HCT116 (cell line): ENCODE results near the gene HOXD11. TPM values are rescaled to one million over a fixed set of nuclear protein-coding genes. Genes with fewer than 3 reads are reported as not detected.

Experiments
- ATAC-seq: fragments of 200-7000 bp; cut with Tn5 transposase; 2 replicates; pipeline ENCODE4 v1.9.1; 2020; ENCODE audit warnings: mild to moderate bottlenecking, moderate library complexity
- BruUV-seq: library from RNA; stranded (reverse); fragments of 400-500 nt; replicated peaks from 2 replicates; lab custom pipeline; 2021; lab: Mats Ljungman, UMichigan
- CTCF ChIA-PET: fragments of 300-600 bp; sonication (Branson Sonifier 250); formaldehyde crosslinking; loops from one replicate; lab custom pipeline; 2021; ENCODE audit warnings: antibody characterized with exemption; lab: Charles Lee
- POLR2A ChIA-PET: fragments of 300-600, 350-600 bp; sonication (Branson Sonifier 250); formaldehyde crosslinking; loops from one replicate; lab custom pipeline; 2021; ENCODE audit warnings: antibody characterized with exemption; lab: Charles Lee
- RAD21 ChIA-PET, 2 experiments: fragments of 300-600 bp; sonication (Branson Sonifier 250); formaldehyde crosslinking; loops; one replicate each; lab custom pipeline; 2023; ENCODE audit warnings: low total read pairs in 2 of 2; ENCODE audit not compliant: uncharacterized antibody in 2 of 2, unreplicated experiment in 2 of 2, low non-redundant PET in 1 of 2; lab: Charles Lee
- DNase-seq: peaks from one replicate; pipeline ENCODE4 v3.0.0-alpha.2; 2010; ENCODE audit warnings: low read depth, low spot score
- H2AFZ ChIP-seq: fragments of 200-600 bp; shearing (Covaris generic), sonication (generic); 2 replicates; pipeline ENCODE4 v1.6.1; 2017; ENCODE audit warnings: low read depth, mixed run types, mixed read lengths, antibody characterized with exemption, low read length; ENCODE audit not compliant: poor library complexity, severe bottlenecking
- H3K27ac ChIP-seq: 2 replicates; pipeline ENCODE4 v1.5.1; 2012; ENCODE audit warnings: low read depth, low read length
- H3K27me3 ChIP-seq: fragments of 200-600 bp; sonication (generic); 2 replicates; pipeline ENCODE4 v1.6.1; 2016; ENCODE audit warnings: mixed run types, low read length, mixed read lengths; ENCODE audit not compliant: insufficient read depth
- H3K36me3 ChIP-seq, 2 experiments: fragments of 200-500 bp in 1 of 2; fragments of 200-600 bp in 1 of 2; sonication (Bioruptor generic) in 1 of 2; sonication (generic) in 1 of 2; 2 replicates each; pipeline versions ENCODE4 v1.5.1 to v1.6.1; 2014 to 2016; ENCODE audit warnings: low read length in 2 of 2, inconsistent platforms in 1 of 2, mixed read lengths in 1 of 2, mixed run types in 1 of 2; ENCODE audit not compliant: insufficient read depth in 2 of 2, control insufficient read depth in 1 of 2
- H3K4me1 ChIP-seq, 2 experiments: fragments of 200-600 bp in 1 of 2; sonication (generic) in 1 of 2; 2 replicates each; pipeline versions ENCODE4 v1.5.1 to v1.6.1; 2012 to 2017; ENCODE audit warnings: low read length in 2 of 2, inconsistent platforms in 1 of 2, mild to moderate bottlenecking in 1 of 2, mixed read lengths in 1 of 2, mixed run types in 1 of 2, moderate library complexity in 1 of 2; ENCODE audit not compliant: insufficient read depth in 2 of 2, control insufficient read depth in 1 of 2
- H3K4me2 ChIP-seq: fragments of 200-600 bp; sonication (generic); 2 replicates; pipeline ENCODE4 v1.6.1; 2017; ENCODE audit warnings: mixed run types, low read length, mixed read lengths
- H3K4me3 ChIP-seq, 2 experiments: fragments of 200-600 bp in 1 of 2; sonication (generic) in 1 of 2; replicated peaks in 1 of 2; 2 replicates each; pipeline ENCODE4 v1.5.1; 2011 to 2016; ENCODE audit warnings: low read length in 2 of 2, control low read depth in 1 of 2, low read depth in 1 of 2, mild to moderate bottlenecking in 1 of 2, mixed read lengths in 1 of 2, mixed run types in 1 of 2
- H3K79me2 ChIP-seq: fragments of 200-600 bp; sonication (generic); 2 replicates; pipeline ENCODE4 v1.6.1; 2017; ENCODE audit warnings: mild to moderate bottlenecking, mixed run types, low read length, moderate library complexity, mixed read lengths; ENCODE audit not compliant: insufficient read depth
- H3K9ac ChIP-seq: fragments of 200-600 bp; sonication (generic); 2 replicates; pipeline ENCODE4 v1.6.1; 2016; ENCODE audit warnings: low read length, mixed read lengths
- H3K9me2 ChIP-seq: fragments of 200-600 bp; sonication (generic), shearing (Covaris generic); 2 replicates; pipeline ENCODE4 v1.6.1; 2017; ENCODE audit warnings: mixed run types, mild to moderate bottlenecking, moderate library complexity; ENCODE audit not compliant: insufficient read depth
- H3K9me3 ChIP-seq, 2 experiments: fragments of 200-500 bp in 1 of 2; fragments of 200-600 bp in 1 of 2; sonication (Bioruptor generic) in 1 of 2; sonication (generic) in 1 of 2; 2 replicates each; pipeline ENCODE4 v1.6.1; 2014 to 2017; ENCODE audit warnings: low read length in 2 of 2, mixed read lengths in 2 of 2, inconsistent platforms in 1 of 2, low read depth in 1 of 2, mild to moderate bottlenecking in 1 of 2, mixed run types in 1 of 2, moderate library complexity in 1 of 2; ENCODE audit not compliant: control insufficient read depth in 1 of 2, insufficient read depth in 1 of 2
- H4K20me1 ChIP-seq: fragments of 200-600 bp; sonication (generic), shearing (Covaris generic); 2 replicates; pipeline ENCODE4 v1.6.1; 2017; ENCODE audit warnings: mixed run types, mild to moderate bottlenecking, moderate library complexity; ENCODE audit not compliant: insufficient read depth
- CBX3 ChIP-seq: IDR thresholded peaks from 2 replicates; pipeline ENCODE4 v1.6.1; 2012; ENCODE audit warnings: low read depth
- CTCF ChIP-seq, 3 experiments: fragments of 200-600 bp in 1 of 3; sonication (generic) in 1 of 3; IDR thresholded peaks in 2 of 3; conservative IDR thresholded peaks in 1 of 3; 2 replicates each; pipeline ENCODE4 v1.5.1; 2012 to 2017; ENCODE audit warnings: low read depth in 2 of 3, low read length in 2 of 3, antibody characterized with exemption in 1 of 3, borderline replicate concordance in 1 of 3, control low read depth in 1 of 3, mild to moderate bottlenecking in 1 of 3, mixed read lengths in 1 of 3, mixed run types in 1 of 3, moderate library complexity in 1 of 3; ENCODE audit not compliant: insufficient read depth in 1 of 3
- ELF1 ChIP-seq: IDR thresholded peaks from 2 replicates; pipeline ENCODE4 v1.6.1; 2012; ENCODE audit warnings: low read depth, borderline replicate concordance
- EZH2phosphoT487 ChIP-seq: fragments of 200-600 bp; IDR thresholded peaks from 2 replicates; pipeline ENCODE4 v1.6.1; 2018; ENCODE audit warnings: antibody characterized with exemption, borderline replicate concordance
- JUND ChIP-seq: IDR thresholded peaks from 2 replicates; pipeline ENCODE4 v1.6.1; 2012
- POLR2A ChIP-seq: IDR thresholded peaks from 2 replicates; pipeline ENCODE4 v1.7.0; 2011; ENCODE audit warnings: borderline replicate concordance; ENCODE audit not compliant: insufficient read depth, insufficient read length; ENCODE audit errors: extremely low read depth
- RAD21 ChIP-seq: IDR thresholded peaks from 2 replicates; pipeline ENCODE4 v1.6.1; 2012; ENCODE audit warnings: low read depth, mild to moderate bottlenecking
- TCF7L2 ChIP-seq: IDR thresholded peaks from 2 replicates; pipeline ENCODE4 v1.7.0; 2011; ENCODE audit warnings: borderline replicate concordance, inconsistent platforms; ENCODE audit not compliant: insufficient read depth, insufficient read length; ENCODE audit errors: extremely low read depth
- ZBTB33 ChIP-seq: IDR thresholded peaks from 2 replicates; pipeline ENCODE4 v1.6.1; 2011; ENCODE audit warnings: mild to moderate bottlenecking, low read length, moderate library complexity; ENCODE audit not compliant: insufficient replicate concordance; ENCODE audit errors: extremely low read depth
- ZFX ChIP-seq: fragments of 450-650 bp; IDR thresholded peaks from 2 replicates; pipeline ENCODE4 v1.6.1; 2017
- ZNF274 ChIP-seq: fragments of 200-500 bp; sonication (Bioruptor generic); IDR thresholded peaks from 2 replicates; pipeline ENCODE4 v1.6.1; 2014; ENCODE audit warnings: mild to moderate bottlenecking, low read depth, low read length, inconsistent platforms
- intact Hi-C: fragments of 100-400 bp; cut with micrococcal nuclease; formaldehyde crosslinking; loops from 2 replicates; pipeline ENCODE4 v1.10.0; 2022
- total RNA-seq: library from RNA; stranded (reverse); gene quantifications from one replicate; pipeline ENCODE4 v1.2.1, GENCODE V29; 2021; ENCODE audit not compliant: unreplicated experiment

The HOXD11 gene
- total RNA-seq, 1 experiment from 2014 or later, result not detected

- no TSS peak for BruUV-seq
- ChIA-PET RAD21 (no interaction called here), POLR2A (no interaction called here), CTCF (no interaction called here)
- no peaks in the 10 kb centered on the region for H3K36me3 ChIP-seq
- H4K20me1 ChIP-seq, result no peaks in the 10 kb centered on the region
- peak; percentile 75 for TF ChIP-seq RAD21
- TF ChIP-seq CTCF (IDR thresholded peaks at IDR 0.05 in 2 of 3, conservative IDR thresholded peaks at IDR 0.05 in 1 of 3; ENCODE audit: borderline replicate concordance in 1 of 3, insufficient read depth in 1 of 3, low read depth in 2 of 3, low read length in 2 of 3), result peak; percentile 37 to 52 (median 45); a peak in 4 of 6 replicates
- TF ChIP-seq JUND, result no peak
- DNase-seq (peak; percentile 13), ATAC-seq (peak; percentile 46; the same call in 1 of the 2 replicates)
- H3K4me1 ChIP-seq, result no peaks in the 10 kb centered on the region
- no peaks in the 10 kb centered on the region for H3K27me3 ChIP-seq
- H3K4me3 ChIP-seq, result no peak overlapping the region
- intact Hi-C loops, result loop anchor here (2.0 to 5.0 kb wide), 2 partner anchors 395 to 1049 kb away; no protein-coding TSS in a partner anchor
- no peaks in the 10 kb centered on the region; a peak in 1 of 4 replicates for H3K9me3 ChIP-seq
- H3K27ac ChIP-seq, result no peak overlapping the region
- H3K79me2 ChIP-seq, result no peaks in the 10 kb centered on the region
- H2AFZ ChIP-seq, result no peak overlapping the region
- no peak overlapping the region for H3K9ac ChIP-seq
- H3K9me2 ChIP-seq, result no peaks in the 10 kb centered on the region
- no peak overlapping the region for H3K4me2 ChIP-seq
These were observed 21.0 kb upstream of the HOXD11 start for GRCh38 chr2:176085861-176086771.

GRCh38 chr2:176087330-176088047, 19.6 kb upstream of the HOXD11 start:
- POLR2A ChIA-PET, result no interaction called here
- intact Hi-C loops, result loop anchor here (2.0 to 5.0 kb wide), 3 partner anchors 397 to 1050 kb away; no protein-coding TSS in a partner anchor
- no peak overlapping the region for H3K27ac ChIP-seq
- ATAC-seq (no peak), DNase-seq (no peak)
- no peak overlapping the region for H3K4me2 ChIP-seq
- no peaks in the 10 kb centered on the region for H3K79me2 ChIP-seq
- H3K27me3 ChIP-seq, result no peaks in the 10 kb centered on the region
- H3K9ac ChIP-seq, result no peak overlapping the region
- H3K9me3 ChIP-seq, result no peaks in the 10 kb centered on the region; a peak in 1 of 4 replicates
- H3K9me2 ChIP-seq, result no peaks in the 10 kb centered on the region
- no peak overlapping the region for H3K4me3 ChIP-seq
- no peaks in the 10 kb centered on the region for H3K4me1 ChIP-seq
- CTCF ChIA-PET, result no interaction called here
- RAD21 ChIA-PET, result no interaction called here
- H4K20me1 ChIP-seq, result no peaks in the 10 kb centered on the region
- H3K36me3 ChIP-seq, result no peaks in the 10 kb centered on the region
- H2AFZ ChIP-seq, result no peak overlapping the region
- no TSS peak for BruUV-seq
- no peak for TF ChIP-seq ZNF274
- no peak for TF ChIP-seq EZH2phosphoT487
- TF ChIP-seq ZBTB33, result no peak
- TF ChIP-seq ELF1, result no peak
- no peak for TF ChIP-seq TCF7L2
- TF ChIP-seq CBX3, result no peak
- no peak for TF ChIP-seq ZFX
- no peak for TF ChIP-seq POLR2A
